H1 (cell line): Measurements from ENCODE around the gene PRKN. TPM values are rescaled to one million over a fixed set of nuclear protein-coding genes. Genes with fewer than 3 reads are reported as not detected.

ENCODE experiments used
- CTCF ChIA-PET: fragments of 300-600 bp; sonication (Branson Sonifier 250); formaldehyde crosslinking; loops from one replicate; lab custom pipeline; 2021; ENCODE audit not compliant: partially characterized antibody; lab: Charles Lee
- POLR2A ChIA-PET: fragments of 300-600 bp; sonication (Branson Sonifier 250); formaldehyde crosslinking; loops from one replicate; lab custom pipeline; 2021; ENCODE audit warnings: inconsistent platforms; ENCODE audit not compliant: partially characterized antibody; lab: Charles Lee
- DNase-seq, 2 experiments: peaks; one replicate each; pipeline versions ENCODE4 v3.0.0 to v3.0.0-alpha.2; 2010 to 2022; ENCODE audit warnings: low spot score in 2 of 2, low read depth in 1 of 2, mixed read lengths in 1 of 2
- FAIRE-seq: peaks from 2 replicates; lab custom pipeline; 2011; peaks lifted over from hg19 to GRCh38; lab: Jason Lieb, UNC
- H2AFZ ChIP-seq: 2 replicates; pipeline ENCODE4 v1.8.1; 2012; ENCODE audit warnings: low read length, inconsistent platforms
- H2AK5ac ChIP-seq: 2 replicates; pipeline ENCODE4 v1.6.1; 2013; ENCODE audit warnings: low read depth, low read length
- H2BK120ac ChIP-seq: replicated peaks from 2 replicates; pipeline ENCODE3; 2013; ENCODE audit warnings: low read depth, low read length, inconsistent platforms
- H2BK12ac ChIP-seq: 2 replicates; pipeline ENCODE4 v1.6.1; 2013; ENCODE audit warnings: low read depth, low read length
- H2BK15ac ChIP-seq: 2 replicates; pipeline ENCODE4 v1.6.1; 2013; ENCODE audit warnings: low read length
- H2BK20ac ChIP-seq: 2 replicates; pipeline ENCODE4 v1.6.1; 2013; ENCODE audit warnings: low read length
- H2BK5ac ChIP-seq: 2 replicates; pipeline ENCODE4 v1.6.1; 2013; ENCODE audit warnings: low read depth, low read length
- H3K14ac ChIP-seq: 2 replicates; pipeline ENCODE4 v1.6.1; 2013; ENCODE audit warnings: inconsistent platforms; ENCODE audit not compliant: insufficient read length
- H3K18ac ChIP-seq: 2 replicates; pipeline ENCODE4 v1.6.1; 2013; ENCODE audit warnings: low read length; ENCODE audit errors: extremely low read depth
- H3K23ac ChIP-seq: 2 replicates; pipeline ENCODE4 v1.6.1; 2013; ENCODE audit warnings: inconsistent platforms; ENCODE audit not compliant: insufficient read length
- H3K23me2 ChIP-seq: 2 replicates; pipeline ENCODE4 v1.6.1; 2013; ENCODE audit warnings: low read depth, low read length
- H3K27ac ChIP-seq: 2 replicates; pipeline ENCODE4 v1.6.1; 2011; ENCODE audit warnings: low read depth, low read length, inconsistent platforms
- H3K27me3 ChIP-seq, 4 experiments: replicated peaks in 1 of 4; 1 replicate in 1 of 4; 2 replicates in 3 of 4; pipeline versions ENCODE4 v1.6.1 to v1.8.1; 2011 to 2013; ENCODE audit warnings: low read length in 3 of 4, mild to moderate bottlenecking in 3 of 4, inconsistent platforms in 2 of 4, mixed read lengths in 2 of 4, moderate library complexity in 1 of 4; ENCODE audit not compliant: control insufficient read depth in 3 of 4, insufficient read depth in 3 of 4; ENCODE audit errors: extremely low read depth in 1 of 4
- H3K36me3 ChIP-seq, 4 experiments: 2 replicates each; pipeline versions ENCODE4 v1.6.1 to v1.8.1; 2011 to 2013; ENCODE audit warnings: mild to moderate bottlenecking in 4 of 4, low read length in 3 of 4, moderate library complexity in 2 of 4, control low read depth in 1 of 4, inconsistent platforms in 1 of 4; ENCODE audit not compliant: insufficient read depth in 4 of 4, control insufficient read depth in 2 of 4
- H3K4ac ChIP-seq: replicated peaks from 2 replicates; pipeline ENCODE3; 2013; ENCODE audit warnings: low read length, low read depth, mixed read lengths, inconsistent platforms; ENCODE audit not compliant: insufficient read length
- H3K4me1 ChIP-seq, 4 experiments: replicated peaks in 1 of 4; 1 replicate in 1 of 4; 2 replicates in 3 of 4; pipeline versions ENCODE4 v1.6.1 to v1.8.1; 2011 to 2013; ENCODE audit warnings: low read length in 3 of 4, inconsistent platforms in 2 of 4, mixed read lengths in 1 of 4; ENCODE audit not compliant: insufficient read depth in 4 of 4, control insufficient read depth in 3 of 4
- H3K4me2 ChIP-seq, 2 experiments: 2 replicates each; pipeline versions ENCODE4 v1.6.1 to v1.8.1; 2011 to 2013; ENCODE audit warnings: low read depth in 2 of 2, low read length in 2 of 2, control low read depth in 1 of 2, inconsistent platforms in 1 of 2, mild to moderate bottlenecking in 1 of 2; ENCODE audit not compliant: insufficient read depth in 1 of 2
- H3K4me3 ChIP-seq, 4 experiments: fragments of 200-600, 300-600 bp in 1 of 4; sonication (generic), shearing (Covaris generic), sonication (Bioruptor Twin) in 1 of 4; 2 replicates each; pipeline versions ENCODE4 v1.5.1 to v1.8.1; 2011 to 2016; ENCODE audit warnings: low read length in 4 of 4, low read depth in 3 of 4, control low read depth in 2 of 4, inconsistent platforms in 2 of 4, mild to moderate bottlenecking in 2 of 4, mixed read lengths in 1 of 4, moderate library complexity in 1 of 4; ENCODE audit not compliant: insufficient read depth in 2 of 4; ENCODE audit errors: extremely low read depth in 1 of 4
- H3K56ac ChIP-seq: replicated peaks from 2 replicates; pipeline ENCODE3; 2013; ENCODE audit warnings: low read depth, mild to moderate bottlenecking, mixed read lengths, low read length, inconsistent platforms; ENCODE audit not compliant: insufficient read length
- H3K79me1 ChIP-seq: 2 replicates; pipeline ENCODE4 v1.6.1; 2013; ENCODE audit warnings: low read depth, low read length, control low read depth
- H3K79me2 ChIP-seq, 2 experiments: 2 replicates each; pipeline versions ENCODE4 v1.6.1 to v1.8.1; 2012 to 2013; ENCODE audit warnings: low read length in 2 of 2, mild to moderate bottlenecking in 2 of 2, inconsistent platforms in 1 of 2; ENCODE audit not compliant: insufficient read depth in 2 of 2, control insufficient read depth in 1 of 2
- H3K9ac ChIP-seq, 4 experiments: replicated peaks in 1 of 4; 1 replicate in 1 of 4; 2 replicates in 3 of 4; pipeline versions ENCODE4 v1.6.1 to v1.8.1; 2011 to 2013; ENCODE audit warnings: low read depth in 3 of 4, low read length in 3 of 4, control low read depth in 2 of 4, mild to moderate bottlenecking in 2 of 4, moderate library complexity in 2 of 4, inconsistent platforms in 1 of 4; ENCODE audit errors: extremely low read depth in 1 of 4
- H3K9me3 ChIP-seq, 2 experiments: 2 replicates each; pipeline versions ENCODE4 v1.6.1 to v1.8.1; 2012 to 2013; ENCODE audit warnings: mild to moderate bottlenecking in 2 of 2, moderate library complexity in 2 of 2, control low read depth in 1 of 2, inconsistent platforms in 1 of 2, low read depth in 1 of 2, low read length in 1 of 2, mixed read lengths in 1 of 2; ENCODE audit not compliant: insufficient read depth in 2 of 2
- H4K20me1 ChIP-seq, 2 experiments: replicated peaks in 1 of 2; 2 replicates each; pipeline versions ENCODE3 to v1.8.1; 2011 to 2013; ENCODE audit warnings: inconsistent platforms in 2 of 2, low read length in 2 of 2, mild to moderate bottlenecking in 1 of 2; ENCODE audit not compliant: insufficient read depth in 2 of 2, control insufficient read depth in 1 of 2
- H4K5ac ChIP-seq: 2 replicates; pipeline ENCODE4 v1.6.1; 2013; ENCODE audit warnings: low read length, low read depth, mixed read lengths, inconsistent platforms; ENCODE audit not compliant: insufficient read length
- H4K8ac ChIP-seq: 2 replicates; pipeline ENCODE4 v1.8.0; 2013; ENCODE audit warnings: mild to moderate bottlenecking, moderate library complexity, low read length, inconsistent platforms; ENCODE audit not compliant: insufficient read depth; ENCODE audit errors: extremely low read depth
- H4K91ac ChIP-seq: replicated peaks from 2 replicates; pipeline ENCODE3; 2013; ENCODE audit warnings: low read length, mixed read lengths, inconsistent platforms; ENCODE audit not compliant: insufficient read length
- BACH1 ChIP-seq: IDR thresholded peaks from 2 replicates; pipeline ENCODE4 v1.6.1; 2012; ENCODE audit warnings: low read length, improper control_type of control experiment
- KDM1A ChIP-seq: fragments of 200-600, 300-600 bp; sonication (generic); IDR thresholded peaks from 2 replicates; pipeline ENCODE4 v1.7.1; 2016; ENCODE audit warnings: mild to moderate bottlenecking, low read length, borderline replicate concordance
- NANOG ChIP-seq: IDR thresholded peaks from 2 replicates; pipeline ENCODE4 v1.6.1; 2011; ENCODE audit warnings: low read length, low read depth, mild to moderate bottlenecking, inconsistent platforms; ENCODE audit not compliant: insufficient read depth, poor library complexity, severe bottlenecking
- RBBP5 ChIP-seq: IDR thresholded peaks from 2 replicates; pipeline ENCODE4 v1.7.1; 2012; ENCODE audit warnings: low read depth, mild to moderate bottlenecking, inconsistent platforms, low read length, moderate library complexity, borderline replicate concordance
- SP4 ChIP-seq: IDR thresholded peaks from 2 replicates; pipeline ENCODE4 v1.6.1; 2012; ENCODE audit warnings: low read length, inconsistent platforms
- TBP ChIP-seq: IDR thresholded peaks from 2 replicates; pipeline ENCODE4 v1.6.1; 2011; ENCODE audit warnings: low read depth, low read length, improper control_type of control experiment
- TEAD4 ChIP-seq: IDR thresholded peaks from 2 replicates; pipeline ENCODE4 v1.6.1; 2012; ENCODE audit warnings: low read depth, low read length, inconsistent platforms, mixed read lengths
- WGBS, 2 experiments: shearing (Covaris generic) in 1 of 2; methylation state at CpG; one replicate each; pipeline versions ENCODE4 v1.1.6 to v1.1.7; 2013 to 2015; ENCODE audit warnings: low lambda C conversion rate in 2 of 2, mixed read lengths in 2 of 2, inconsistent platforms in 1 of 2, low coverage in 1 of 2, missing lambda C conversion rate in 1 of 2; ENCODE audit not compliant: insufficient replicate concordance in 2 of 2, insufficient coverage in 1 of 2, insufficient read length in 1 of 2; ENCODE audit errors: extremely low coverage in 1 of 2, missing lambda C conversion rate in 1 of 2; 5-methylcytosine and 5-hydroxymethylcytosine counted together
- polyA plus RNA-seq, 7 experiments: library from polyadenylated mRNA; depleted of rRNA in 3 of 7; stranded (reverse) in 5 of 7; unstranded in 2 of 7; fragments of >200 nt in 5 of 7; fragments of 200-250 nt in 2 of 7; gene quantifications; 1 replicate in 5 of 7; 2 replicates in 1 of 7; 4 replicates in 1 of 7; pipeline versions ENCODE4 v1.2.1 to v1.2.3, GENCODE V29; 2011 to 2013; ENCODE audit warnings: missing spikeins in 2 of 7, mixed read lengths in 2 of 7
- total RNA-seq: library from RNA; stranded (reverse); fragmentation: NEBNext Ultra II Directional; extraction: Animal tissue kit (Norgen Biotek cat#: 25700); gene quantifications from 2 replicates; pipeline ENCODE4 v1.2.1, GENCODE V29; 2021

Gene PRKN
- total and polyA plus RNA-seq, 2 of the 8 experiments (the other 6 are each of a cell fraction or from before 2014, with no cell fraction given), result 0.13 to 0.29 TPM

- no peak overlapping the region for H3K4me3 ChIP-seq
- no peaks in the 10 kb centered on the region for H3K9me3 ChIP-seq
- TF ChIP-seq BACH1 (no peak), TBP (no peak), NANOG (no peak), TEAD4 (0 out of 2 replicates have a peak, but pooled peaks have one; percentile 28), KDM1A (no peak), SP4 (no peak), RBBP5 (no peak)
- POLR2A ChIA-PET, result no interaction called here
- no peak overlapping the region for H2BK120ac ChIP-seq
- no peak overlapping the region for H4K91ac ChIP-seq
- no peaks in the 10 kb centered on the region; a peak in 1 of 7 replicates for H3K4me1 ChIP-seq
- H3K23me2 ChIP-seq, result no peaks in the 10 kb centered on the region; the same call in 1 of the 2 replicates
- H3K4me2 ChIP-seq, result no peak overlapping the region
- no peaks in the 10 kb centered on the region for H3K79me2 ChIP-seq
- no peak overlapping the region for H3K27ac ChIP-seq
- H4K5ac ChIP-seq, result no peak overlapping the region
- no peak overlapping the region for H2BK20ac ChIP-seq
- WGBS, 2 experiments, result 91% methylated on average over 12 of the region's 12 CpGs; no CpG with 5 or more reads in 1 of the 2 experiments
- H2AFZ ChIP-seq, result no peak overlapping the region
- H3K18ac ChIP-seq, result no peak overlapping the region
- no peak overlapping the region for H3K9ac ChIP-seq
- no peak overlapping the region for H2BK12ac ChIP-seq
- no peak for DNase-seq
- H3K36me3 ChIP-seq, result no peaks in the 10 kb centered on the region
- no peak overlapping the region for H3K23ac ChIP-seq
- CTCF ChIA-PET, result interaction anchor here (0.7 to 4.7 kb wide), 25 partner anchors 10 to 604 kb away, joined by 3 to 113 read pairs (median 4); no protein-coding TSS in a partner anchor
- H2BK15ac ChIP-seq, result no peak overlapping the region
- H4K20me1 ChIP-seq, result no peaks in the 10 kb centered on the region
- no peak overlapping the region for H2AK5ac ChIP-seq
- H2BK5ac ChIP-seq, result no peak overlapping the region
- no peak overlapping the region for H3K14ac ChIP-seq
- no peak for FAIRE-seq
- no peak overlapping the region for H3K4ac ChIP-seq
- no peaks in the 10 kb centered on the region for H3K79me1 ChIP-seq
- H3K27me3 ChIP-seq, result no peaks in the 10 kb centered on the region
- H4K8ac ChIP-seq, result no peak overlapping the region
- H3K56ac ChIP-seq, result no peak overlapping the region
Observed at GRCh38 chr6:161354276-161354840, 1373.2 kb downstream of the PRKN start.
